HG03108 (cell line): ENCODE data around the gene DCANP1.

ENCODE experiments used
- ATAC-seq: cut with Tn5 transposase; IDR thresholded peaks from one replicate; pipeline ENCODE4 v1.9.1; 2021; ENCODE audit warnings: moderate library complexity; ENCODE audit not compliant: unreplicated experiment

DCANP1 gene

DNA sequence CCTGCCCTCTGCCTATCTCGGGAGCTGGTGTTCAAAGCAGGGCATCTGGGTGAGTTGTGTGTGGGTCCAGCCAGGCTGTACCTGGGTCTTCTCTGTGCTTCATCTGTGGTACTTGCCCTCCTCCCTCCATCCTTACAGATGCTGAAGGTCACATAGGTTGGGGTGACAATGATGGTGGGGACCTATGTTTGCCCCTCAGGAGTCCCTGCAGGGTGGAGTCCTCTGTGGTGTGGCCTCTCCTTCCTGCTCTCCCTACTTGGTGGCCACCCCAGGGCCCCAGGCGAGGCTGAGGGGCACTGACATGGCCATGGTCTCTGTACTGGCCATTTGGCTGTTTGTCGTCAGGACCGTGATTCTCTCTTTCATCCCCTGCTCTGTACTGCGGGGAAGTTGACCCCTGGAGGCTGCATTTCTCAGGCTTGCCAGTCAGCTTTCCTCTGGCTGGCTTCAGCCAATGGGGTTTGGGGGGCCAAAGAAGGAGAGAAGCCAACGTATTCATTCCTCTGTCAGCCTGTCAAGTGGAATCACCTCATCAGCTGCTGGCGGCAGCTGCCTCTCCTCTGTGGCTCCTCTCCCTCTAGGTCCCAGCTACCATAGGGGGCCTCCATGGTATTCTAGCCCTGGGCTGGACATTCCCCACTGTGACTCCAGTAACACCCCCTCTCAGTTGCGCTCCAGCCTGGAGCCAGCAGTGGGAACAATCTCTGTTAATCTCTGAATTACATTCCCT, 4.6 kb downstream of the DCANP1 start:
- ATAC-seq: no peak

DNA sequence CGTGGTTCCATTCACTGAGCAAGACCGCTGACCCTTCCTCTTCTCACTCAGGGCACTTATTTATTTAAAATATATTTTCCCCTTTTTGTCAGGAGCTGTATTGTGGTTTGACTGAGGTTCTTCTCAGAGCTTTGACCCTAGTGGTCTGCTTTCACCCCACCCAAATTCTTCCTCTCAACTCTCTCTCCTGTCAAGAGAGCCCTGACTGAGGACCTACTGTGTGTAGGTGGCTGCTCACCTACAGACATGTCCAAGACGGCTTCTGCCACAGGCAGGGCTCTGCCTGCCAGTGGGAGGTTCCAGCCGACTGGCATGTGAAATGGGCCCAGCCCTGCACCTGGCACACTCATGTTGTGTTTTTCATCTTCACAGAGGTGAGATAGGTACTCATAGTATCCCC, 5.2 kb downstream of the DCANP1 start:
- ATAC-seq: no peak

DNA sequence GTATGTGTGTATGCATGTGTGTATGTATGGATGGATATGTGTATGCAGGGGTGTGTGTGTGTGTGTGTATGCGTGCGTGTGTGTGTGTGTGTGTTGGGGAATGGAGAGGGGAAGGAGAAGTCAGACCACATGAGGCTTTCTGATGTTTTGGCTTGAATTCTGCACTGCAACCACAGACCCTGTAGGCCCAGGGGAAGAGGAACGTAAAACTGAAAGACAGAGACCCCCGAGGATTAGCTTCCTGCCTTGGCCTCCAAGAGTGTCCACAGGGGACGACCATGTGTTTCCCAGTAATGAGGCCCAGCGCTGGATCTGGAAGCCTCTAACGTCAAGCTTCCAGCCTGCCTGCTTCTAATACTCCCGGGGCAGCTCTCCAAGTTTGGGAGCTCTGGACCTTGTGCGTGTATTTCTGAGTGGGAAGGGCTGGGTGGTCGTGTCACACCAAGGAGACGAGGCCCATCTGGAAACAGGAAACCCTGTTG, 5.8 kb downstream of the DCANP1 start:
- ATAC-seq: no peak

DNA sequence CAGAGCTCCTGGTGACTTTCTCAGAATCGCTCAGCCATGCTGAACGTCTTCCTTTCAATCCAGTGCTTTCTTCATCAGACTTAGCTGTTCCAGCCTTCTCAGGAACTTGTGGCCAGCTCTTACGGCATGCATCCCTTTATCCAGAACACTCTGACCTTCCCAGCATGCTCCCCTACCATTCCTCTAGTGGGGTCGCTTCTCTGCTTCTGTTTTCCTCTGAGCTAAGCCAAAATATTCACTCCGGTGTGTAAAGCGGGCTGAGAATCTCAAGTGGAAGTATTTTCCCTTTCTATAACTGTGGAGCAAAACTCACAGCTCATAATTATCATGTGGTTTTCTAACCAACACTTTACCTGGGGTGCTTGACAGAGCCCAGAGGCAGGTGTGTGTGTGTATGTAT, 6.2 kb downstream of the DCANP1 start:
- no peak for ATAC-seq

DNA sequence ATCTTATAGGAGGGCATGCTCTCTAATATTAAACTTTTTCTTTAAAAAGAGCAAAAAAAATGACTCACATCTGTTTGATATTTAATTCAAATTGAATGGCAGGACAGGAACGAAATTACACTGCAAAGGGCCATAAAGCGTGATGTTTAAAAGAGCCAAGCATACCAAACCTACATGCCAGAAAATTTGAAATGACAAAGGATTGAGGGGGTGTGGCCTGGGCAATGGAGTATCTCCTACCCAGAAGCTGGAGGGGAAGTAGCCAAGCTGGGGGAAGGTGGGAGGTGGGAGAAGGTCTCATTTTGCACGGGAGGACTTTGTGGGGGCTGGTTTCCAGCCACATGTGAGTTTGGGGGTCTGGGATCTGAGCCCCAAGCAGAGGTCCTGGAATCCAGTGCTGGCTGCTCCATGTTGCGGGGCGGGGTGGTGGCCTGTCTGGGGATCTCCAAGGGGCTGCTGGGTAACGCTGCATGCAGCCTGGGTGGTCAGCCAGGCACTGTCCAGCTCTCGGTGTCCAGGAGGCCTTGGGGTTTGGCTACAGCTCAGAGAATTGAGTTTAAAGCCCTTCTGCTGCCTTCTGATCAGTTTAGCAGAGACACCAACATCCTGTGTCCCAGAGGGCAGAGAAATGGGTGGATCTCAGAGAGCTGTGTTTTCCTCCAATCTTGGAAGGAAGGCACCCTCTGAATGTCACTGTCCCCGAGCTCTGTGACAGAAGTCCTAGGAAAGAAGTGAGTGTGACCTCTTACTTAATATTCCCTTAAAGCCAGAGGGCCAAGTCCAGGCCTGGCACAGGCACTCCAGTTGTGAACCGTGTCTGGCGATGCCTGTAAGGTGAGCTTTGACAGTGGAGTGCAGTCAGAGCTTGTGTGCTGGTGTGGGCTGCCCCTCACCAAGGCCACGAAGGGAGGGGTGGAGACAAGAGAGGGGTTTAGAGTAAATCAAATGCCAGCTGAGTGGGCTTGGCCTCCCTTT, 7.6 kb downstream of the DCANP1 start:
- no peak for ATAC-seq

DNA sequence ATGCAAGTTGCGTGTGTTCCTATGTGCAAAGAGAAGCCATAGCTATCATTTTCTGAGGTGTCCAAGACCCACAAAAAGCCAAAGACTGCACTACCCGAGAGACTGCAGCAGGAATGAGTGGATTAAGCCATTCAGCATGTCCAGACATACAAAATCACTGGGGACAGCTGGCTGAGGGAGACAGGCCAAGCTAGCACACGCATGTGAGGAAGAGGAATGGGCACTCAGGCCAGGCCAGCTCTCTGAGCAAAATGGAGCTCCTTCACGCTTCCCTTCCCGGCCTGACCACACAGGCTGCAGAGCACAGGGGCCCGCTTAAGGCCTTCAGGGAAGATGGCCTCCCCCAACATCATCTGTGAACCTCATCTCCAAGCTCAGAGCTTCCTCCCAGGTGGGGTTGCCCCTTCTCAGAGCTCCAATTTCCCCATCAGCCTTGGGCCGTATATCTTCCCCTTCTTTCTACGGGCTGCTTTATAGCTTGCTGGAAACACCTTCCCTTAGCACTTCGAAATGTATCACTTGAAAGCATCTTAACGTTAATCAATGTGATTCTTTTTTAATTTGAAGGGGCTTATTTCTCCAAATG, 8.4 kb downstream of the DCANP1 start:
- no peak for ATAC-seq

DNA sequence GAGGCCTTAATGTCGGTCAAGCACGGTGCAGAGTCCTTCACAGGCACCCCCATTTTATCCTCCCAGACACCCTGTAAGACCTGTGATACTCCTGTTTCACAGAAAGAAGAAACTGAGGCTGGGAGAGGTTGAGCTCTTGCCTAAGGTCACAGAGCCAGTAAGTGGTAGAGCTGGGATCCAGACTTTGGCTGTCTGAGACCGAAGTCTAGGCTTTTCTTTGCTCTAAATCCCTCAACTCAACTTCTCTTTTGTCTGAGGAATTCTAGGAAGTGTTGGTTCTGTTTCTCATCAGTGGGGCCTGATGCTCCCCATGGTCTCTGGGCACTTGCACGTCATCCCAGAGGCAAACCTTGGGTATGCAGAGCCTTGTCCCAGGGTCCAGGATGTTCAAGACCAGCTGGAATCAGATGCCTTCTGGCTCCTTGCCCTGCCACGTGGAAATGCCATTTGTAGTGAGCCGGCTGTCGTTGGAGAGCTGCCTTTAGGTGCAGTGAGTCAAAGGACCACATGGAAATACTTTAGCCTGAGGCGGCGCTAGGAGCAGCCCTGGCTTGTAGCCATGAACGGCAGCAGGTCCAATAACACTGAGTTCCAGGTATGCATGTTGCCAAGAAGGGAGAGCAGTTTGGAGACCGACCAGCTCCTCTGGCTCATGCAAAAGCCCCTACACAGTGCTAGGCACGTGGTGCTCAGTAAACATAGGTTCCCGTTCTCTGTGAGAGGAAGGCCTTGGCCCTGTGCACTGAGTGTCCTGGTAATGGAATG, 9.2 kb downstream of the DCANP1 start:
- no peak for ATAC-seq

DNA sequence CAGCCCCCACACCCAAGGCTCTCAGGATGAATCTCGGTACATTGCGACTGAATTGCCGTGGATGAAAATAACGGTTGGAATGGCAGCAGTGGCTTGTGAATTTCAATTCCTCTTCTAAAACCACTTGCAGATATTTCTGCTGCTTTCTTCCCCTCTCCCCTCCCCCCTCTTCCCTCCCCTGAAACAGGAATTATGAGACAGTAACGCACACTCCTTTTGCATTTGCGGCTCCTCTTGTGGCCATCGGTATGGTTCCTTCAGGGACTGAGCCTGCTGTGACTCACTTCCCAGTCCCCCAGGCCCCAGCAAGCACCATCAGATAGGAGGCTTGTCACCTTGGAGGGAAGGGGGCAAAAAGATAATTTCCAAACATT, 9.7 kb downstream of the DCANP1 start:
- ATAC-seq: no peak

DNA sequence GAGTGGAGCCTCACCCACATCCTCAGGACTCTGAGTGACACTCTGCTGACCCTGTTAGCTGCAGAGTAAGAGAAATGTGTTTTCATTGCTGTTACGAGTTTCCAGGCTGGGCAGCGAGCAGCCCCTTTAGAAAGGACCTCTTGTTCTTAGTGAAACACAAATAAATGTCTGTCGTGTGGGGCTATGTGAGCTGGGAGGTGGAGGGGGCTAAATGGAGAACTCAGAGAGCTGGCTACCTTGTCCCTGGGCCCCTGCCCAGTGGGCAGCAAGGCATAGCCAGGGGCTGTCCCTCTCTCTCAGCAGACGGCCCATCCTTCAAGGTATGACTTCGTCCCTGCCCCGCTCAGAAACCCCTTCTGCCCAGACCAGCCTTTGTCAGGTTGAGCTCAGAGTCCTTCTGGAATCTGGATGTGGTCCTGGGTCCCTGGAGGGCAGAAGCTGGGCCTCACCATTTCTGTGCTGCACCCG, 10.2 kb downstream of the DCANP1 start:
- no peak for ATAC-seq

DNA sequence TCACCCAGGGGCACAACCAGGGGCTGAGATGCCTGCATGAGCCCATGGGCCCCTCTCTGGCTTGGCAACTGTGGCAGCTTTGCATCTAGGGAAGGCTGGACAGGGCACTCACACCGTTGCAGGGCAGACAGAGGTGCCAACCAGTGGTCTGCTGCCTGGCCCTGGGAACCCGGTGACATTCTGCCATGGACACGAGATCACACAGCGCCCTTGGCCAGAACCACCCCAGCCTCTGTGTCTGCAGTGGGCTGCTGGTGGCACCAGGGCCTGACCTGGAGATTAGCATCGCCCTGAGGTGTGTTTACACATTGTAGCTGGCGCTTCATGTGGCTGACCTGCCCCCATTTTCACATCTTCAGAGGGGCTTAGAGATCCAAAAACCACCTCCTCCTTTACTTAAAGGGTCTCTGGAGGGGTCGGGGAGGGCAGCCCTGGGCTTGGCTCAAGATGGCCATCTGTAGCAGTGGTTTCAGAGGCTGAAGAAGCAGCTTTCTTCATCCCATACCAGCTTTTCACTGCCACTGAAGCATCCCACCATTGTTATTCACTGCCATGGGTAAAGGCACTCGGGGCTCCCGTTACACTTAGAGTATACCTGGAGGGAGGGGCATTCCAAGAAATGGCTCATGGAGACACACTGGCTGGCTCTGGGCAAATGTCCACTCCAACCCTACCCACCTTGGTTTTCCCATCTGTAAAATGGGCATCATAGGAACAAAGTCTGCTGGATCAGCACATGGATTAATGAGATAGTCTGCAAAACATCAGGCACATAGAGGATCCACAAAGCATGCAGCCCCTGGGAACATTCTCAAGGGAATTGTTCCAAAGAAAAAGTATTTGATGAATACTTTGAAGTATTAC, 11.4 kb downstream of the DCANP1 start:
- ATAC-seq: no peak

DNA sequence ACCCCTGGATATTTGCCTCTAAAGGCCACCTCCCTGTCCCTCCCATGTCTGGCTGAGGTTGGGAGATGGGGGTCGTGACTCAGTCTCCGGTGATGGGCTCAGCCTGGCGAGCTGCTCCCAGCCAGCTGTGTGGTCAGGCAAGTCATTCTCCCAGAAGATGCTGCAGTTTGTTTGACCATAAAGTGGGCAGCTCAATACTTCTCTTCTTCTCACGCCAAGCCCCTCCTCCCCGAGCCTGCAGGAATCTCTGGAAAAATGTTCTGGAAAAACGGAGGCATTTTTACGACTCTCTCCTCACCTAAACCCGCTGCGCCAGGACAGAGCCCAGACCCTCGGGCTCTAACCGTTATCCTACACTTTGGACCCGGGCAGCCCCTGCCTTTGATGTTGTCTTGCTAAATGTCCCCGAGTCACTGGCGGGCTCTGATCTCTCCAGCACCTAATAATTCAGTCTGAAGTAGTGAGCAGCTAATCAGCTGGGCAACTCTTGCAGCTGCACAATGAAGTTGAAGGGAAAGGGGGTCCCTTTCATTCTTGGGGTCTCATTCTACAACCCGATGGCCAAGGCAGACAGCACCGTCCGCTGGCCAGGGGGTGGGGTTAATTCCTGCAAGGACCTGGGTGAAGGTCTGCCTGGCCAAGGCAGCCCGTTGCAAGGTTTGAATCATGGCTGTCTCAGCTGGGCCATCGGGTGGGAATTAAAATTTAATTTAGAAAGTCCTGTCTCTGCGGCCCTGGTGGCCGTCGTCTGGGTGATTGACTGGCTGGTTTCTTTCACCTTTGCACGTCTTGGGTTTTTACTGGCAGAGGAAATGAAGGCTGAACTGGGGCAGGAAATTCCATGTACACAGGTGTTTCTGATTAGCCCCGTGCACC, 12.3 kb downstream of the DCANP1 start:
- no peak for ATAC-seq

DNA sequence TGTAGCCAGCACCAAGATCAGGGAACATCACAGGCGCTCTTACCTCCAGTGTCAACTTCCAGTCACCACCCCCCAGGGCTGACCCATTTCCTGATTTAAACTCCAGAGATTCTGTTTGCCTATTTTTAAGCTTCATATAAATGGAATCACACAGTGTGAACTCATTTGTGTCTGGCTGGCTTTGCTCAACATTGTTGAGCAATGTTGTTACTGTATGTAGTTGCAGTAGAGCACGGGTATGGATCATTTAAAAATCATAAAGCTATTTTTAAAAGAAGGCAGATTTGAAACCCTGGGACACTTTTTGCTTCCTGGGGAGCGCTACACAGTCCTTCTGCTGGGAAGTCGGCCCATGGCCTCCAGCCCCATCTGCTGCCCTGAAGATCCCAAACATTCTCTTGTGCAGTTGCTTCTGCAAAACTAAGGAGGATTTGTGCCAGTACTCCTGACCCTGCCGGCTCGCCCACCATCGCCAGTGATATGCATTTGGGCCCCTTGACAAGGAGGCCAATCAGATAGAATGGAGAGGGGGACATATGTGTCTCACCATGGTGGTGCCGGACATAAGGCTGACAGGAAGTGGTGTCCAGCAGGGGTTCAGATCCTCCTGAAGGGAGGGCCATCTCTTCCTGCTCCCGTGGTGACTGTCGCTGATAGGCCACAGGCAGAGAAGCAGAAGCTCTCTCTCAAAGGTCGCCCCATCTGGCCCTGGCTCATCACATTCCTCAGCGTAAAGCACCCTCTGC, 13.3 kb downstream of the DCANP1 start:
- ATAC-seq: no peak

DNA sequence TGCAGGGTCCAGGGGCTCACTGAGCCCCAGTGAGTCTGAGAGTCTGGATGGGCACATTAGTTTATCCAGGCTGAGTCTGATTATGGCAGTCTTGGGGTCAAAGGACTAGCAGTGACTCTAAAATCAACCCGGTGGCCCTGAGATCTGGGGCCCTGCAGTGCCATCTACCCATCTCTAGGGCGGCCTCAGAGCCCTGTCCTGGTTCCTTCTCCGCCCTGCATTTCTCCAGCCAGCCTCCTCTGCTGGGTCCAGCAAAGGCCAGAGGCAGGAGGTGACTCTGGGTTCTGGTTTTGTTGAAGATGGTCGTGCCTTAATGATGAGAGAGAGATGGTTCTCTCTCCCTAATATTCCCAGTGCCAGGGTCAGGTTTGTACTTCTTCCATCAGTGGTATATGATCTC, 15.0 kb downstream of the DCANP1 start:
- ATAC-seq: no peak

DNA sequence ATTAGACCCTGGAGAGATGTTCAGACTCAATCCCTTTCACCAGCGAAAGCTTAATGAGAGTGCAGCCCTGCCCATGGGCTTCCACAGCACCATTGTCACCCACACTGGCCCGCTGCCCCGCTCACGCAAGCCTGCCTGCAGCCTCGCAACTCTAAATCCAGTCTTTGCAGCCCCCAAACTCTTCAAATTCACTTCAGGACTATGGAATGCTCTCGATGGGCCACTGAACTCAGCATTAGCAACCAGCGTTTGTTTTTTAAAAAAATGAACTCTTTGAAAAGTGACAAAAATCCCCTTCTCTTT, 17.1 kb downstream of the DCANP1 start:
- no peak for ATAC-seq

DNA sequence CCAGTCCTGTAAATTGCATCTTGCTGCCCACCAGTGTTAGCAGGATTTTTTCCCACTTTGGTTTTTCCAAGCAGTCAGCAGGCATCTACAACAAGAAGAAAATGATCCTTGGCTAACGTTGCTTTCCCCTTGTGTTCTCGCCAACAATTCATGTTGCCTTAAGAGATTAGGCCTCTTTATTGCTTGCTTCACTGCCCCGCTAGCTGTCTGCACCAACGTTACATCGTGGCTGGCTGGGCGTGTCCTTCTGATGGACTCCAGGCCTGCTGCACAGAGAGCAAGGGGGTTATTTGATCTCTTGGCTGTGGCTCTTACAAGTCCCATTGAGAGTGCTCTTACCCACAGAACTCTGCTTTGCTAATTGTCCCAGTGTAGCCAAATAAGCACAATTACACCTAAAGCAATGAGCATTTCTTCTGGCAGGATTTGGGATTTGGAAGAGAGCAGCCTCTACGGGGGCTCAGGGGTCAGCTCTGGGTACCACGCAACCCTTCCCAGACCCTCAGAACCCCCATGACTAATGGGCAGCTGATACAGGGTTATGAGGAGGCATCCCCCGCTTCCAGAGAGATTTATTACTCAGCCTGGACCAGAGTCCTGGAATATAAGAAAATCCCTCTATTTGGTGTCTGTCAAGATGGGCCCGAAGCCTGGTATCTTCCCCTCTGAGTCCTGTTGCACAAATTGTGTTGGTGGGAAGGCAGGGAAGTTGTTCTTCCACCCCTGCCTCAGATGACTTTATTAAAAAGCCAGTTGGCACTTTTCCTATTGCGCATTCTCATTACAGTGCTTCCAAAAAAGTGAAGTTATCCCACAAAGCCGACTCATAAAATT, 17.6 kb downstream of the DCANP1 start:
- ATAC-seq: no peak

DNA sequence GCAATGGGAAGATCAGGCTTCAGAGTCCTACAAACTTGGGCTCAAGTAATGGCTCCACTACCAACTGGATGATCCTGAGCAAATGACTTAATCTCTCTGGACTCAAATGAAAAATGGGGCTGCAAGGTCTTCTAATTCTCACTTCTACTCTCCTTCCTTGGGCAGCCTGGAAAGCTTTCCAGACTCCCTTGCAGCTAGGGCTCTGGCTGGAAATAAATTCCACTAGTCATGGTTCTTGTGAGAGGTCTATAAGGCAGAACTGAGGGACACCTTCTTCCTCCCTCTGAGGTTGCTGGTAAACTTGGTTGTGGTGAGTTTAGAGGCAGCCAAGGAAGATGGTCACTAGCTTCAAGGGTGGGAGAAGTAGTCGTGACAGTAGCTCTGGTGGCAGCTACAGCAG, 18.6 kb downstream of the DCANP1 start:
- ATAC-seq: no peak
